OCI-LY7 (cell line): ENCODE data around the gene UNC13B. TPM values are rescaled to one million over a fixed set of nuclear protein-coding genes. Genes with fewer than 3 reads are reported as not detected.

Source experiments
- BruUV-seq: library from RNA; stranded (reverse); fragments of 400-500 nt; replicated peaks from 2 replicates; lab custom pipeline; 2021; lab: Mats Ljungman, UMichigan
- CTCF ChIA-PET: fragments of 300-600 bp; sonication (Branson Sonifier 250); formaldehyde crosslinking; loops from one replicate; lab custom pipeline; 2022; ENCODE audit warnings: antibody characterized with exemption; ENCODE audit not compliant: unreplicated experiment; lab: Charles Lee
- POLR2A ChIA-PET: fragments of 300-600 bp; sonication (Branson Sonifier 250); formaldehyde crosslinking; loops from one replicate; lab custom pipeline; 2022; ENCODE audit warnings: antibody characterized with exemption; lab: Charles Lee
- DNase-seq: peaks from one replicate; pipeline ENCODE4 v3.0.0-alpha.2; 2015; ENCODE audit warnings: low spot score
- H2AFZ ChIP-seq: fragments of 200-600 bp; sonication (generic), shearing (Covaris generic); 2 replicates; pipeline ENCODE4 v1.6.1; 2014; ENCODE audit warnings: mild to moderate bottlenecking, antibody characterized with exemption, low read length, moderate library complexity
- H3K27ac ChIP-seq: fragments of 200-600 bp; sonication (generic); 2 replicates; pipeline ENCODE4 v1.5.1; 2014; ENCODE audit warnings: mixed run types, low read depth, mild to moderate bottlenecking, moderate library complexity, low read length, inconsistent platforms; ENCODE audit not compliant: poor library complexity, severe bottlenecking
- H3K36me3 ChIP-seq: fragments of 200-600 bp; sonication (generic); 2 replicates; pipeline ENCODE4 v1.6.1; 2014; ENCODE audit warnings: mild to moderate bottlenecking, antibody characterized with exemption, low read length, moderate library complexity, mixed read lengths; ENCODE audit not compliant: insufficient read depth
- H3K4me1 ChIP-seq: fragments of 200-600 bp; sonication (generic); 2 replicates; pipeline ENCODE4 v1.5.1; 2014; ENCODE audit warnings: mild to moderate bottlenecking, low read length; ENCODE audit not compliant: insufficient read depth, poor library complexity, severe bottlenecking
- H3K4me2 ChIP-seq: fragments of 200-600 bp; sonication (generic); 2 replicates; pipeline ENCODE4 v1.6.1; 2014; ENCODE audit warnings: mild to moderate bottlenecking, low read length
- H3K4me3 ChIP-seq: fragments of 200-600 bp; sonication (generic); 2 replicates; pipeline ENCODE4 v1.5.1; 2014; ENCODE audit warnings: mild to moderate bottlenecking, low read depth, low read length; ENCODE audit not compliant: poor library complexity, severe bottlenecking
- H3K79me2 ChIP-seq: fragments of 200-600 bp; sonication (generic); 2 replicates; pipeline ENCODE4 v1.6.1; 2016; ENCODE audit warnings: low read depth, mild to moderate bottlenecking, low read length, moderate library complexity, mixed read lengths; ENCODE audit not compliant: insufficient read depth
- H3K9me2 ChIP-seq: fragments of 200-600 bp; sonication (generic); 2 replicates; pipeline ENCODE4 v1.6.1; 2016; ENCODE audit warnings: mild to moderate bottlenecking, low read length, mixed read lengths; ENCODE audit not compliant: insufficient read depth
- H3K9me3 ChIP-seq: fragments of 200-600 bp; sonication (generic); 2 replicates; pipeline ENCODE4 v1.6.1; 2014; ENCODE audit warnings: mild to moderate bottlenecking, mixed run types, low read length, mixed read lengths
- H4K20me1 ChIP-seq: fragments of 200-600 bp; sonication (generic); 2 replicates; pipeline ENCODE4 v1.6.1; 2014; ENCODE audit warnings: mild to moderate bottlenecking, antibody characterized with exemption, low read length, moderate library complexity, mixed read lengths; ENCODE audit not compliant: insufficient read depth
- EZH2phosphoT487 ChIP-seq: fragments of 200-600 bp; sonication (generic); IDR thresholded peaks from 2 replicates; pipeline ENCODE4 v1.6.1; 2018; ENCODE audit warnings: low read depth, borderline replicate concordance, mild to moderate bottlenecking, mixed run types, antibody characterized with exemption, low read length, moderate library complexity, mixed read lengths
- intact Hi-C: fragments of 100-400 bp; cut with micrococcal nuclease; formaldehyde crosslinking; loops from one replicate; pipeline ENCODE4 v1.10.0; 2022; ENCODE audit not compliant: unreplicated experiment
- total RNA-seq, 2 experiments: library from RNA; depleted of rRNA in 1 of 2; stranded (reverse); fragments of >200 nt in 1 of 2; shearing (Covaris generic) in 1 of 2; gene quantifications; 2 replicates each; pipeline ENCODE4 v1.2.3, GENCODE V29; 2014 to 2022
- TF ChIP-seq, protein P1 (sequence below): fragments of 200-600 bp; sonication (generic); conservative IDR thresholded peaks from 2 replicates; pipeline ENCODE4 v1.5.1; 2014; ENCODE audit warnings: mild to moderate bottlenecking, antibody characterized with exemption, low read length, moderate library complexity, mixed read lengths

UNC13B gene
- total RNA-seq, 2 experiments from 2014 or later, result 1.7 to 5.8 TPM

GRCh38 chr9:35254237-35254636 is 92.4 kb downstream of the UNC13B start:
- POLR2A ChIA-PET, result no interaction called here
- no peaks in the 10 kb centered on the region for H4K20me1 ChIP-seq
- no peaks in the 10 kb centered on the region for H3K79me2 ChIP-seq
- no peak overlapping the region for H3K4me3 ChIP-seq
- no peak for DNase-seq
- no peaks in the 10 kb centered on the region for H3K4me1 ChIP-seq
- no peaks in the 10 kb centered on the region for H3K9me3 ChIP-seq
- no TSS peak for BruUV-seq
- CTCF ChIA-PET, result no interaction called here
- no peak for TF ChIP-seq EZH2phosphoT487
- TF ChIP-seq, protein P1, sequence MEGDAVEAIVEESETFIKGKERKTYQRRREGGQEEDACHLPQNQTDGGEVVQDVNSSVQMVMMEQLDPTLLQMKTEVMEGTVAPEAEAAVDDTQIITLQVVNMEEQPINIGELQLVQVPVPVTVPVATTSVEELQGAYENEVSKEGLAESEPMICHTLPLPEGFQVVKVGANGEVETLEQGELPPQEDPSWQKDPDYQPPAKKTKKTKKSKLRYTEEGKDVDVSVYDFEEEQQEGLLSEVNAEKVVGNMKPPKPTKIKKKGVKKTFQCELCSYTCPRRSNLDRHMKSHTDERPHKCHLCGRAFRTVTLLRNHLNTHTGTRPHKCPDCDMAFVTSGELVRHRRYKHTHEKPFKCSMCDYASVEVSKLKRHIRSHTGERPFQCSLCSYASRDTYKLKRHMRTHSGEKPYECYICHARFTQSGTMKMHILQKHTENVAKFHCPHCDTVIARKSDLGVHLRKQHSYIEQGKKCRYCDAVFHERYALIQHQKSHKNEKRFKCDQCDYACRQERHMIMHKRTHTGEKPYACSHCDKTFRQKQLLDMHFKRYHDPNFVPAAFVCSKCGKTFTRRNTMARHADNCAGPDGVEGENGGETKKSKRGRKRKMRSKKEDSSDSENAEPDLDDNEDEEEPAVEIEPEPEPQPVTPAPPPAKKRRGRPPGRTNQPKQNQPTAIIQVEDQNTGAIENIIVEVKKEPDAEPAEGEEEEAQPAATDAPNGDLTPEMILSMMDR, result no peak
- no peak overlapping the region for H2AFZ ChIP-seq
- no peaks in the 10 kb centered on the region for H3K36me3 ChIP-seq
- no peaks in the 10 kb centered on the region for H3K9me2 ChIP-seq
- H3K27ac ChIP-seq, result no peak overlapping the region
- H3K4me2 ChIP-seq, result no peak overlapping the region
- intact Hi-C loops, result no loop called here

DNA sequence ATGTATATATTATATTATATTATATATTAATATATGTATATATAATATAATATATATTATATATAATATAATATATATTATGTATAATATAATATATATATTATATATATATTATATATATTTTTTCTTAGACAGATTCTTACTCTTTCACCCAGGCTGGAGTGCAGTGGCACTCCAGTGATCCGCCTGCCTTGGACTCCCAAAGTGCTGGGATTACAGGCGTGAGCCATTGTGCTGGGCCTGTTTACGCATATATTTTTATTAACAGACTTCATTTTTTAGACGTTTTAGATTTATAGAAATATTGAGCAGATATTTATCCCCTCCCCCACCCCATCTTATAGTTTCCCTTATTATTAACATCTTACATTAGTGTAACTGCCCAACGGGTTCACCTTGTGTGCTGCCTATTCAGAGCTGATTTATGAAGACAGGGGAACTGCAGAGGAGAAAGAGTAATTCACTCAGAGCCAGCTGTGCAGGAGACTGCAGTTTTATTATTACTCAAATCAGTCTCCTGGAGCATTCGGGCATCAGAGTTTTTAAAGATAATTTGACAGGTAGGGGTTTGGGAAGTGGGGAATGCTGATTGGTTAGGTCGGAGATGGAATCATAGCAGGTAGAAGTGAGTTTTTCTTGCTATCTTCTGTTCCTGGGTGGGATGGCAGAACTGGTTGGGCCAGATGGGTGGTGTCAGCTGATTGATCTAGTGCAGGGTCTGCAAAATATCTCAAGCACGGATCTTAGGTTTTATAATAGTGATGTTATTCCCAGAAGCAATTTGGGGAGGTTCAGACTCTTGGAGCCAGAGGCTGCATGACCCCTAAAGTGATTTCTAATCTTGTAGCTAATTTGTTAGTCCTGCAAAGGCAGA is 93.4 kb downstream of the UNC13B start:
- no peak overlapping the region for H3K4me2 ChIP-seq
- no peaks in the 10 kb centered on the region for H4K20me1 ChIP-seq
- no peak overlapping the region for H3K27ac ChIP-seq
- no peak for DNase-seq
- TF ChIP-seq, protein P1, result no peak
- no peak for TF ChIP-seq EZH2phosphoT487
- intact Hi-C loops, result no loop called here
- no peaks in the 10 kb centered on the region for H3K36me3 ChIP-seq
- H3K4me1 ChIP-seq, result no peaks in the 10 kb centered on the region
- H3K9me2 ChIP-seq, result no peaks in the 10 kb centered on the region
- CTCF ChIA-PET, result no interaction called here
- H2AFZ ChIP-seq, result no peak overlapping the region
- POLR2A ChIA-PET, result interaction anchor here (0.5 to 0.6 kb wide), 3 partner anchors 230 to 323 kb away, joined by 3 to 6 read pairs (median 3); no protein-coding TSS in a partner anchor
- BruUV-seq, result no TSS peak
- no peaks in the 10 kb centered on the region for H3K79me2 ChIP-seq
- no peaks in the 10 kb centered on the region for H3K9me3 ChIP-seq
- H3K4me3 ChIP-seq, result no peak overlapping the region
